ENCODE measurements around the gene ZNHIT6.

Gene ZNHIT6

DNA sequence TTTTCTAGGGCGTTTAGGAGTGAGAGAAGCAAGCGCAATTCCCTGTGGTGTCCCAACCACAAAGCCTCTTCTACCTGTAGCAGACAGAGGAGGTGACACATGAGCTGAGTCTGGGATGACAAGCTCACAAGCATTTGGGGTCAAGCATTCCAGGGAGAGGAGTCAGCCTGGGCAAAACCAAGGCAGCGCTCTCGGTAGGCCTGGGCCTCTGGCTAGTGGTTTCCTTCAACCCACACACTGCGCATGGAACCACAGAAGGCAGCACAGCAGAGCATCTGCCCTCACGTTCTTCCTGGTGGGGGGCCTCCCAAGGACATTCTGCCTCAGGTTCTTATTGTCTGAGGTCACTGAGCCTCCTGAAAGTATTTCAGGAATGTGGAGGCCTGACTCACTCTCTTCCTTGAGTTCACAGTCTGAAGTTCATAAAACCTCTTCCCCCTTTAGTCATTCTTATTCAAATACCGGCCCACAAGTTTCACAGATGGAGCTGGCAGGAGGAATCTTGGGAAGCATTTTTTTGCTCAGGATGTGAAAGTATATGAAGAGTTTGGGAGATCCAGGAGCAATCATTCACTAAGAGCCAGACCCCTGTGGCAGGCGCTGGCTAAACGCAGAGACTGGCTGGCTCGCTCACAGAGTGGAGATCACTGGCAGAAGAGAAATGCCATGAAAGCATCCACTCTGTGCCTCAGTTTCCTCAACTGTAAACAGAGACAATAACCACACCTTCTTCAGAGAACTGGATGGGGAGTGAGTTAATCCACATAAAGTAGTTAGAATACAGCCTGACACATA lies 100.9 kb downstream of the ZNHIT6 start:
- no peak overlapping the region for H3K4me3 ChIP-seq (ENCODE audit: control insufficient read depth, low read depth, low read length)
- TF ChIP-seq, protein P1, sequence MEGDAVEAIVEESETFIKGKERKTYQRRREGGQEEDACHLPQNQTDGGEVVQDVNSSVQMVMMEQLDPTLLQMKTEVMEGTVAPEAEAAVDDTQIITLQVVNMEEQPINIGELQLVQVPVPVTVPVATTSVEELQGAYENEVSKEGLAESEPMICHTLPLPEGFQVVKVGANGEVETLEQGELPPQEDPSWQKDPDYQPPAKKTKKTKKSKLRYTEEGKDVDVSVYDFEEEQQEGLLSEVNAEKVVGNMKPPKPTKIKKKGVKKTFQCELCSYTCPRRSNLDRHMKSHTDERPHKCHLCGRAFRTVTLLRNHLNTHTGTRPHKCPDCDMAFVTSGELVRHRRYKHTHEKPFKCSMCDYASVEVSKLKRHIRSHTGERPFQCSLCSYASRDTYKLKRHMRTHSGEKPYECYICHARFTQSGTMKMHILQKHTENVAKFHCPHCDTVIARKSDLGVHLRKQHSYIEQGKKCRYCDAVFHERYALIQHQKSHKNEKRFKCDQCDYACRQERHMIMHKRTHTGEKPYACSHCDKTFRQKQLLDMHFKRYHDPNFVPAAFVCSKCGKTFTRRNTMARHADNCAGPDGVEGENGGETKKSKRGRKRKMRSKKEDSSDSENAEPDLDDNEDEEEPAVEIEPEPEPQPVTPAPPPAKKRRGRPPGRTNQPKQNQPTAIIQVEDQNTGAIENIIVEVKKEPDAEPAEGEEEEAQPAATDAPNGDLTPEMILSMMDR (conservative IDR thresholded peaks at IDR 0.05; ENCODE audit: control insufficient read depth, insufficient read depth, low read depth, low read length), result no peak
- peak; percentile 99 for DNase-seq (ENCODE audit: low read depth)

- TF ChIP-seq, protein P1 (conservative IDR thresholded peaks at IDR 0.05; ENCODE audit: control insufficient read depth, insufficient read depth, low read depth, low read length), result no peak
- no peak overlapping the region for H3K4me3 ChIP-seq (ENCODE audit: control insufficient read depth, low read depth, low read length)
- peak; percentile 21 for DNase-seq (ENCODE audit: low read depth)
These were observed 101.8 kb downstream of the ZNHIT6 start for GRCh38 chr1:85606414-85606800.

DNA sequence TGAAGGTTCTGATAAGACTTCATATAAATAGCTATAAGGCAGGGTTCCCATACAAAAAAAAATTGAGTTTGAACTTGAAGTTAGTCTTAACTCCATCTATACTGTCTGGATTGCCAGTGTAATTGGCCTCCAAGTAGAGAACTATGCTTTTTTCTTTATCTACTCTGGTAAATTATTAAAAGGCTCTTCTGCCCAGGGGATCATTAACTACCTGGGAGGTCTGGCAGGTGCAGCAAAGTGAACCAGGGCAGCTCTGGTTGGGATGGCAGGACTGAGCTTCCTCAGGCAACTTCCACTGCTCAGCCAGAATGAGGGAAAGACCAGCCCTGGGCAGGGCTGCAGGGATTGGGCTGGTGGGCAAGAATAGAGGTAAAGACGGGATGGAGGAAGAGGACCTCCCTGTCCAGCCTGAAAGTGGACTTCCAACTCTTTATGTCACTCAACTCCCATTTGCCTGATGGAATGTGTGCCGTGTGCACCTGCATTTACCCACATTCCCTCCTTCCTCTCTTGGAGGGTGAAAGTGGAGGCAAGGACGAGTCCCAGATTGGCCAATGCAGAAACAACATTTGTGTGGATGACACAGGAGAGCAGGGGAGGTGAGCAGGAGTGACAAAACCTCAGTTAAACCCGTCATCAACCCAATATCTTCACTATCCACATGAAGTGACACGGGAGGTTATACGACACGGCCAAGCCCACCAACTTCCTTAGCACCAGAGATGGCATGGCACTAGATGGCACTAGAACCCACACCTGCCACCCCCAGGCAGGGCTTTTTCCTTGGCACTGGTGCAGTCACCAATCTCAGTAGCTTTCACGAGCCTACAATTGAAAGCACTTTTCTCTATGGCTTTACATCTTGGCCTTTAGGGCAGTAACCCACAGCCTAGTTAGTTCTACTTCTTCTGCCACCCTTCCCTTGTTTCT lies 102.5 kb downstream of the ZNHIT6 start:
- no peak overlapping the region for H3K4me3 ChIP-seq (ENCODE audit: control insufficient read depth, low read depth, low read length)
- TF ChIP-seq, protein P1 (conservative IDR thresholded peaks at IDR 0.05; ENCODE audit: control insufficient read depth, insufficient read depth, low read depth, low read length), result no peak
- no peak for DNase-seq (ENCODE audit: low read depth)

GRCh38 chr1:85604298-85604997 lies 103.8 kb downstream of the ZNHIT6 start:
- H3K4me3 ChIP-seq (ENCODE audit: control insufficient read depth, low read depth, low read length), result no peak overlapping the region
- TF ChIP-seq, protein P1 (conservative IDR thresholded peaks at IDR 0.05; ENCODE audit: control insufficient read depth, insufficient read depth, low read depth, low read length), result no peak
- DNase-seq (ENCODE audit: low read depth), result no peak

GRCh38 chr1:85603086-85603880 lies 105.0 kb downstream of the ZNHIT6 start:
- no peak for DNase-seq (ENCODE audit: low read depth)
- TF ChIP-seq, protein P1 (conservative IDR thresholded peaks at IDR 0.05; ENCODE audit: control insufficient read depth, insufficient read depth, low read depth, low read length), result no peak
- H3K4me3 ChIP-seq (ENCODE audit: control insufficient read depth, low read depth, low read length), result no peak overlapping the region

DNA sequence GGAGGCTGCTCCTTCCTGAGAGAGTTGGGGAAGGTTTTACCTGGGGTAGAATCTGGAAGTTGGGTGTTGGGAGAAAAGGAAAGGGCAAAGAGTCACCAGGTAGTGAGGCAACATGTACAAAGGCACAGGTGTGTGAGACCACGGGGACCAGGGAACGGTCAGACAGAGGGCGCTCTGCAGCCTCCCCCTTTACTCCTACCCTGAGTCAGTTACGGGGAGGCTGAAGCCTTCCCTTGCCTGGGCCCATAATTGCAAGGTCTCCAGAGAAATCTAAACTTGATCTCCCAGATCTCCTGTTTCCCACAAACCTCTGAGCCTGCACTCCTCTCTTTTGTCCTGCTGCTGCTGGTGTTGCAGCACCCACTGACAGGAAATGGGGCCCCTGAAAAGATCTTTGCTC lies 105.7 kb downstream of the ZNHIT6 start:
- TF ChIP-seq, protein P1 (conservative IDR thresholded peaks at IDR 0.05; ENCODE audit: control insufficient read depth, insufficient read depth, low read depth, low read length), result no peak
- DNase-seq (ENCODE audit: low read depth), result no peak
- H3K4me3 ChIP-seq (ENCODE audit: control insufficient read depth, low read depth, low read length), result no peak overlapping the region
